MM.1S (cell line): ENCODE data around the gene TRAPPC11.

Experiments used
- DNase-seq: peaks from one replicate; pipeline ENCODE4 v3.0.0-alpha.2; 2015
- H2AFZ ChIP-seq: fragments of 300-600 bp; sonication (generic); 2 replicates; pipeline ENCODE4 v1.6.0; 2016; ENCODE audit warnings: antibody characterized with exemption, low read length
- H3F3A ChIP-seq: fragments of 300-600 bp; sonication (generic); 2 replicates; pipeline ENCODE4 v1.6.1; 2016; ENCODE audit warnings: mild to moderate bottlenecking, antibody characterized with exemption, low read length, moderate library complexity, mixed read lengths; ENCODE audit not compliant: insufficient read depth
- H3K27ac ChIP-seq: fragments of 300-600 bp; sonication (generic); 2 replicates; pipeline ENCODE4 v1.5.1; 2016; ENCODE audit warnings: mild to moderate bottlenecking, low read length
- H3K27me3 ChIP-seq: fragments of 300-600 bp; sonication (generic); replicated peaks from 2 replicates; pipeline ENCODE4 v1.6.0; 2016; ENCODE audit warnings: low read length; ENCODE audit not compliant: insufficient read depth
- H3K36me3 ChIP-seq: fragments of 300-600 bp; sonication (generic); replicated peaks from 2 replicates; pipeline ENCODE4 v1.6.1; 2016; ENCODE audit warnings: mild to moderate bottlenecking, low read length, mixed read lengths; ENCODE audit not compliant: insufficient read depth
- H3K4me1 ChIP-seq: fragments of 300-600 bp; sonication (generic); 2 replicates; pipeline ENCODE4 v1.6.1; 2016; ENCODE audit warnings: low read length, mixed read lengths
- H3K4me2 ChIP-seq: fragments of 300-600 bp; sonication (generic); 2 replicates; pipeline ENCODE4 v1.6.0; 2016; ENCODE audit warnings: low read depth, low read length
- H3K4me3 ChIP-seq: fragments of 300-600 bp; sonication (generic); 2 replicates; pipeline ENCODE4 v1.5.1; 2016; ENCODE audit warnings: low read length, mixed read lengths
- H3K79me2 ChIP-seq: fragments of 300-600 bp; sonication (generic); 2 replicates; pipeline ENCODE4 v1.6.1; 2016; ENCODE audit warnings: mixed run types, low read length, mixed read lengths
- H3K9ac ChIP-seq: fragments of 300-600 bp; sonication (generic); 2 replicates; pipeline ENCODE4 v1.6.1; 2016; ENCODE audit warnings: low read length, mixed read lengths
- H3K9me2 ChIP-seq: fragments of 300-600 bp; sonication (generic); replicated peaks from 2 replicates; pipeline ENCODE4 v1.6.1; 2016; ENCODE audit warnings: mild to moderate bottlenecking, low read length, mixed read lengths; ENCODE audit not compliant: insufficient read depth
- H3K9me3 ChIP-seq: fragments of 300-600 bp; sonication (generic); replicated peaks from 2 replicates; pipeline ENCODE4 v1.6.1; 2016; ENCODE audit warnings: mild to moderate bottlenecking, low read length, mixed read lengths; ENCODE audit not compliant: insufficient read depth
- H4K20me1 ChIP-seq: fragments of 300-600 bp; sonication (generic); 2 replicates; pipeline ENCODE4 v1.6.1; 2016; ENCODE audit warnings: mild to moderate bottlenecking, low read length, moderate library complexity, mixed read lengths; ENCODE audit not compliant: insufficient read depth
- EZH2 ChIP-seq: fragments of 300-600 bp; sonication (generic); optimal IDR thresholded peaks from 2 replicates; pipeline ENCODE3; 2017; ENCODE audit warnings: low read depth, mild to moderate bottlenecking, antibody characterized with exemption, low read length, mixed read lengths
- EZH2phosphoT487 ChIP-seq: fragments of 300-600 bp; sonication (generic); IDR thresholded peaks from 2 replicates; pipeline ENCODE4 v1.6.1; 2018; ENCODE audit warnings: antibody characterized with exemption, low read length
- TF ChIP-seq, protein P1 (sequence below): fragments of 300-600 bp; sonication (generic); IDR thresholded peaks from 2 replicates; pipeline ENCODE4 v1.5.1; 2016; ENCODE audit warnings: antibody characterized with exemption, low read length, mixed read lengths

Gene TRAPPC11

DNA sequence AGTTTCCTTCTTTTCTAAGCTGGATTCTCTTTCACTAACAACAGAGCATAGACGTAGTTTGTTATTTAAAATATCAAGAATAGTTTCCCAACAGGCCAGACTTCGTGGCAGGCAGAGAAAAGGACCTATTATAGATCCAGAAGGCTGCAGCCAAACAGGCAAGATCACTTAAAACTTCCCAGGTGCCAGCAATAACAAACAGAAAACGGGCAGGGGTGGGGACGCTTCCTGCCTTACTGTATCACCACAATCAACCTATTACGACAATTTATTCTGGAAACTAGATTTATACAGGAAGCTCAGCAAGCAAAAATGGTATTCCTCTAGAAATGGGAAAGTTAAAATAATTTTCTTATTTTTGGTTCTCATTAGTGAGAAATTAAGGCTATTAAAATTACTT lies 22.2 kb upstream of the TRAPPC11 start:
- H3K4me1 ChIP-seq = no peaks in the 10 kb centered on the region
- H3K4me3 ChIP-seq = no peak overlapping the region
- no peak overlapping the region for H3K27ac ChIP-seq
- no peak for DNase-seq
- H3K9me3 ChIP-seq = no peaks in the 10 kb centered on the region
- H3K9ac ChIP-seq = no peak overlapping the region
- H3K9me2 ChIP-seq = no peaks in the 10 kb centered on the region
- no peak overlapping the region for H2AFZ ChIP-seq
- no peaks in the 10 kb centered on the region for H3F3A ChIP-seq
- no peak for TF ChIP-seq EZH2
- TF ChIP-seq EZH2phosphoT487 = no peak
- TF ChIP-seq, protein P1, sequence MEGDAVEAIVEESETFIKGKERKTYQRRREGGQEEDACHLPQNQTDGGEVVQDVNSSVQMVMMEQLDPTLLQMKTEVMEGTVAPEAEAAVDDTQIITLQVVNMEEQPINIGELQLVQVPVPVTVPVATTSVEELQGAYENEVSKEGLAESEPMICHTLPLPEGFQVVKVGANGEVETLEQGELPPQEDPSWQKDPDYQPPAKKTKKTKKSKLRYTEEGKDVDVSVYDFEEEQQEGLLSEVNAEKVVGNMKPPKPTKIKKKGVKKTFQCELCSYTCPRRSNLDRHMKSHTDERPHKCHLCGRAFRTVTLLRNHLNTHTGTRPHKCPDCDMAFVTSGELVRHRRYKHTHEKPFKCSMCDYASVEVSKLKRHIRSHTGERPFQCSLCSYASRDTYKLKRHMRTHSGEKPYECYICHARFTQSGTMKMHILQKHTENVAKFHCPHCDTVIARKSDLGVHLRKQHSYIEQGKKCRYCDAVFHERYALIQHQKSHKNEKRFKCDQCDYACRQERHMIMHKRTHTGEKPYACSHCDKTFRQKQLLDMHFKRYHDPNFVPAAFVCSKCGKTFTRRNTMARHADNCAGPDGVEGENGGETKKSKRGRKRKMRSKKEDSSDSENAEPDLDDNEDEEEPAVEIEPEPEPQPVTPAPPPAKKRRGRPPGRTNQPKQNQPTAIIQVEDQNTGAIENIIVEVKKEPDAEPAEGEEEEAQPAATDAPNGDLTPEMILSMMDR = no peak
- no peaks in the 10 kb centered on the region for H4K20me1 ChIP-seq
- no peaks in the 10 kb centered on the region for H3K36me3 ChIP-seq
- H3K79me2 ChIP-seq = no peaks in the 10 kb centered on the region
- H3K4me2 ChIP-seq = no peak overlapping the region
- no peaks in the 10 kb centered on the region for H3K27me3 ChIP-seq

DNA sequence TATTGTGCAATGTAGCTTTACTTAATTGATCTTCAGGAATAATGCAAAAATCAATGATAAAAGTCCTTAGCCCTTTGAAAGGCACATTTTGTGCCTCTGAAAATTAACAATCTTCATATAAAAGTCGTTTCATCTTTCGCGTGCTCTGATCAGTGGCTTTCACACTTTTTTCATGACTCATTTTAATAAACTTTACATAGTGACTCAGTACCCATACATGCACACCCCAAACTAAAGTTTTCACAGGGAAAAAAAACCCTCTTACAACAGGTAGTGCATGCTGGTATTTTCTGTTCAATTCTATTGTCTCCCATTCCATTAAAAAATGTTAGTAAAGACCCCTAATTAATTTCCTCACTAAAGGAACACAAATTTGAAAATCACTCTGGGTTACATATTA lies 21.6 kb upstream of the TRAPPC11 start:
- Histone ChIP-seq H3K27me3 (no peaks in the 10 kb centered on the region), H2AFZ (no peak overlapping the region), H3K4me3 (no peak overlapping the region), H3K4me2 (no peak overlapping the region), H3K4me1 (no peaks in the 10 kb centered on the region), H3K27ac (no peak overlapping the region), H3K79me2 (no peaks in the 10 kb centered on the region), H3K9ac (no peak overlapping the region), H4K20me1 (no peaks in the 10 kb centered on the region), H3F3A (no peaks in the 10 kb centered on the region), H3K36me3 (no peaks in the 10 kb centered on the region), H3K9me2 (no peaks in the 10 kb centered on the region), H3K9me3 (no peaks in the 10 kb centered on the region)
- TF ChIP-seq, protein P1 = no peak
- TF ChIP-seq EZH2phosphoT487 = no peak
- no peak for TF ChIP-seq EZH2
- no peak for DNase-seq

DNA sequence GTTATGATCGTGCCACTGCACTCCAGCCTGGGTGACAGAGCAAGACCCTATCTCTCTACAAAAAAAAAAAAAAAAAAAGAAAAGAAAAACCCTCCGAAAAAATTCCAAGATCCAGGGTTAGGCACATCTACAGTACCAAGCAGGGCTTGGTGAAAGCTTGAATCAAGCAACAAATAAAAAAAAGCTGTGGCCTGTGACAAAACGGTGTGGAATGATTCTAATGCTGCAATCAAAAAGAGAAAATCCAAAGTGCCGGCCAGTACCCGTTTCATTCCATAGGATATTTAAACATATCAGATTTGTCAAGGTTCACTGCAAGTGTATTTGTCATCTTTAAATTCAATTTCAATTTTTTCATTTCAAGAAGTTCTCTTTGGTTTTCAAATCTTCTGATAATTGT lies 20.7 kb upstream of the TRAPPC11 start:
- no peak overlapping the region for H2AFZ ChIP-seq
- H3F3A ChIP-seq = no peaks in the 10 kb centered on the region
- no peak overlapping the region for H3K9ac ChIP-seq
- no peaks in the 10 kb centered on the region for H3K79me2 ChIP-seq
- H3K4me1 ChIP-seq = no peaks in the 10 kb centered on the region
- no peaks in the 10 kb centered on the region for H3K9me2 ChIP-seq
- H3K36me3 ChIP-seq = no peaks in the 10 kb centered on the region
- no peak overlapping the region for H3K4me2 ChIP-seq
- no peaks in the 10 kb centered on the region for H4K20me1 ChIP-seq
- TF ChIP-seq, protein P1 = no peak
- TF ChIP-seq EZH2phosphoT487 (no peak), EZH2 (no peak)
- H3K4me3 ChIP-seq = no peak overlapping the region
- H3K27ac ChIP-seq = no peak overlapping the region
- H3K9me3 ChIP-seq = no peaks in the 10 kb centered on the region
- H3K27me3 ChIP-seq = no peaks in the 10 kb centered on the region
- no peak for DNase-seq
